Neural cell (in vitro differentiated cells): Measurements from ENCODE around the gene GATC.

Experiments used
- CTCF ChIP-seq: fragments of 450-650 bp; IDR thresholded peaks from 2 replicates; pipeline ENCODE4 v1.5.1; 2014; ENCODE audit warnings: antibody characterized with exemption, mild to moderate bottlenecking, moderate library complexity; ENCODE audit not compliant: poor library complexity, severe bottlenecking
- EZH2 ChIP-seq: fragments of 200-600, 300-800 bp; shearing (Covaris generic), sonication (generic); IDR thresholded peaks from 2 replicates; pipeline ENCODE4 v1.6.1; 2014; ENCODE audit warnings: antibody characterized with exemption, low read length, borderline replicate concordance, mild to moderate bottlenecking; ENCODE audit not compliant: insufficient read depth, poor library complexity, severe bottlenecking
- POLR2AphosphoS5 ChIP-seq: IDR thresholded peaks from 2 replicates; pipeline ENCODE4 v1.6.1; 2012
- SMC3 ChIP-seq: fragments of 450-650 bp; conservative IDR thresholded peaks from 2 replicates; pipeline ENCODE4 v1.6.1; 2014; ENCODE audit warnings: antibody characterized with exemption, mild to moderate bottlenecking, moderate library complexity; ENCODE audit not compliant: poor library complexity
- TAF1 ChIP-seq: IDR thresholded peaks from 2 replicates; pipeline ENCODE4 v1.6.1; 2012; ENCODE audit warnings: low read depth

GRCh38 chr12:120468821-120469449 is 22.7 kb downstream of the GATC start:
- no peak for TF ChIP-seq CTCF
- TF ChIP-seq SMC3, result no peak
- TF ChIP-seq EZH2, result no peak
- no peak for TF ChIP-seq POLR2AphosphoS5
- no peak for TF ChIP-seq TAF1
